ENCODE results near the gene IL13. TPM values are rescaled to one million over a fixed set of nuclear protein-coding genes. Genes with fewer than 3 reads are reported as not detected.

Gene IL13
- total RNA-seq, result not detected

GRCh38 chr5:132657676-132658380 is at the start of gene IL13:
IL13 (plus strand) TSS chr5:132658173; CDS start chr5:132658187, 14 bp downstream.

GRCh38 chr5:132673939-132674630 is 16.1 kb downstream of the IL13 start, which contains the start of gene IL4:
IL4 (plus strand) TSS chr5:132673989; CDS start chr5:132674051, 62 bp downstream.

Other genes with a start within 250 kb of the IL13 start
- gene IRF1, start 167.4 kb upstream of the IL13 start, total RNA-seq, result 2.5 TPM
- not detected for gene IL5, start 114.7 kb upstream of the IL13 start, total RNA-seq
- 64.2 TPM for gene RAD50, start 101.2 kb upstream of the IL13 start, total RNA-seq
- not detected for gene IL4, start 15.8 kb downstream of the IL13 start, total RNA-seq
- 98.9 TPM for gene KIF3A, start 79.4 kb downstream of the IL13 start, total RNA-seq
- 0.94 TPM for gene CCNI2, start 89.3 kb downstream of the IL13 start, total RNA-seq
- 45.1 TPM for gene SEPTIN8, start 119.1 kb downstream of the IL13 start, total RNA-seq
- gene SOWAHA, start 155.1 kb downstream of the IL13 start, total RNA-seq, result 3.1 TPM
- 0.94 TPM for gene SHROOM1, start 172.5 kb downstream of the IL13 start, total RNA-seq
- 0.94 TPM for gene GDF9, start 208.3 kb downstream of the IL13 start, total RNA-seq
- gene UQCRQ, start 208.5 kb downstream of the IL13 start, total RNA-seq, result 93.9 TPM
- gene LEAP2, start 215.5 kb downstream of the IL13 start, total RNA-seq, result 4.7 TPM

Measured in parietal lobe (tissue), 1 donor.